Measurements from ENCODE around the gene TRIP13.

Gene TRIP13

DNA sequence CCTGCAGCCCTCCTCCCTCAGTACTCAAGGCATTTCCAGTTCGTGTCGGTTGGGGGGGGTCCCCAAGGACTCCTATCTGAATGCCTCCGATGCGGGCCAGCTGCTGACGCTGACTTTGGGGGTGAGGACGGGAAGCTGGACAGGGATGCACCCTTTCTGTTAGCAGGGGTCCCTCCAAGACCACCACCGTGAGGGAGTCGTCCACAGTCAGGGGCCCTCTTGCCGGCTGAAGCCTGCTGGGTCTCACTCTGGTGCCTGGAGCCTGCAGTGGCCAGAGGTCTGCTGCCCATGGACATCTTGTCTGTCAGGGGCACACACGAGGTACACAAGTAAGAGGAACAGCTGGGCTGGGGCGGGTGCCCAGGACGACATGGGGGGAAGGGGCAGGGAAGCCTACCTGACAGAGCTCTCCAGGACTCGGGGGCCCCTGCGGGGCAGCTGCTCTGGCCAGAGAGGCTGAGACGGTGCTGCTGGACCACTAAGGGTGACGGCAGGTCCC lies 32.8 kb upstream of the TRIP13 start:
- in situ Hi-C loops (cut with MboI; ENCODE audit: low pct_unique_long_range_greater_than_20kb, low sequenced_read_pairs, unreplicated experiment): no loop called here
- no peak for DNase-seq (ENCODE audit: low spot score)
- TF ChIP-seq, protein P1, sequence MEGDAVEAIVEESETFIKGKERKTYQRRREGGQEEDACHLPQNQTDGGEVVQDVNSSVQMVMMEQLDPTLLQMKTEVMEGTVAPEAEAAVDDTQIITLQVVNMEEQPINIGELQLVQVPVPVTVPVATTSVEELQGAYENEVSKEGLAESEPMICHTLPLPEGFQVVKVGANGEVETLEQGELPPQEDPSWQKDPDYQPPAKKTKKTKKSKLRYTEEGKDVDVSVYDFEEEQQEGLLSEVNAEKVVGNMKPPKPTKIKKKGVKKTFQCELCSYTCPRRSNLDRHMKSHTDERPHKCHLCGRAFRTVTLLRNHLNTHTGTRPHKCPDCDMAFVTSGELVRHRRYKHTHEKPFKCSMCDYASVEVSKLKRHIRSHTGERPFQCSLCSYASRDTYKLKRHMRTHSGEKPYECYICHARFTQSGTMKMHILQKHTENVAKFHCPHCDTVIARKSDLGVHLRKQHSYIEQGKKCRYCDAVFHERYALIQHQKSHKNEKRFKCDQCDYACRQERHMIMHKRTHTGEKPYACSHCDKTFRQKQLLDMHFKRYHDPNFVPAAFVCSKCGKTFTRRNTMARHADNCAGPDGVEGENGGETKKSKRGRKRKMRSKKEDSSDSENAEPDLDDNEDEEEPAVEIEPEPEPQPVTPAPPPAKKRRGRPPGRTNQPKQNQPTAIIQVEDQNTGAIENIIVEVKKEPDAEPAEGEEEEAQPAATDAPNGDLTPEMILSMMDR (IDR thresholded peaks at IDR 0.05; ENCODE audit: extremely low read depth, insufficient read depth, missing control alignments): no peak

DNA sequence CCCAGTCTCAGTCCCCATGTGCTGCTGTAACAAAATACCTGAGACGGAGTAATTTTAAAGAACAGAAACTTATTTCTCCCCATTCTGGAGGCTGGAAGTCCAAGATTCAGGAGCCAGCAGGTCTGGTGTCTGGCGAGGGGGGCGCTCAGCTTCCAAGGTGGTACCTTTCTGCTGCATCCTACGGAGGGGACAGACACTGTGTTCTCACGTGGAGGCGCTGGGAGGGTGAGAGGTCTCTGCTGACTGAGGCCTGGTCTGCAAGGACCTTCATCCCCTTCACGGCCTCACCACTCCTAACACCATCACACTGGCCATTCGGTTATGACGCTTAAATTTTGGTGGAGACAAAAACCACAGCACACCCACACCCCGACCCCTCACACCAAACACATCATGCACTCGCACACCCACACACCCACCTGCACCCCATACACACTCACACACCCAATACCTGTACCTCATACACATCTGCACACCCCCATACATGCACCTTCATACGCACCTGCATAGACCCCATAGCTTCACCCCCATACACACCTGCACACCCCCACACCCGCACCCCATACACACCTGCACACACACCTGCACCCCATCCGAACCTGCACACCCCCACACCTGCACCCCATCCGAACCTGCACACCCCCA lies 32.1 kb upstream of the TRIP13 start:
- in situ Hi-C loops (cut with MboI; ENCODE audit: low pct_unique_long_range_greater_than_20kb, low sequenced_read_pairs, unreplicated experiment): no loop called here
- DNase-seq (ENCODE audit: low spot score): no peak
- TF ChIP-seq, protein P1 (IDR thresholded peaks at IDR 0.05; ENCODE audit: extremely low read depth, insufficient read depth, missing control alignments): no peak

DNA sequence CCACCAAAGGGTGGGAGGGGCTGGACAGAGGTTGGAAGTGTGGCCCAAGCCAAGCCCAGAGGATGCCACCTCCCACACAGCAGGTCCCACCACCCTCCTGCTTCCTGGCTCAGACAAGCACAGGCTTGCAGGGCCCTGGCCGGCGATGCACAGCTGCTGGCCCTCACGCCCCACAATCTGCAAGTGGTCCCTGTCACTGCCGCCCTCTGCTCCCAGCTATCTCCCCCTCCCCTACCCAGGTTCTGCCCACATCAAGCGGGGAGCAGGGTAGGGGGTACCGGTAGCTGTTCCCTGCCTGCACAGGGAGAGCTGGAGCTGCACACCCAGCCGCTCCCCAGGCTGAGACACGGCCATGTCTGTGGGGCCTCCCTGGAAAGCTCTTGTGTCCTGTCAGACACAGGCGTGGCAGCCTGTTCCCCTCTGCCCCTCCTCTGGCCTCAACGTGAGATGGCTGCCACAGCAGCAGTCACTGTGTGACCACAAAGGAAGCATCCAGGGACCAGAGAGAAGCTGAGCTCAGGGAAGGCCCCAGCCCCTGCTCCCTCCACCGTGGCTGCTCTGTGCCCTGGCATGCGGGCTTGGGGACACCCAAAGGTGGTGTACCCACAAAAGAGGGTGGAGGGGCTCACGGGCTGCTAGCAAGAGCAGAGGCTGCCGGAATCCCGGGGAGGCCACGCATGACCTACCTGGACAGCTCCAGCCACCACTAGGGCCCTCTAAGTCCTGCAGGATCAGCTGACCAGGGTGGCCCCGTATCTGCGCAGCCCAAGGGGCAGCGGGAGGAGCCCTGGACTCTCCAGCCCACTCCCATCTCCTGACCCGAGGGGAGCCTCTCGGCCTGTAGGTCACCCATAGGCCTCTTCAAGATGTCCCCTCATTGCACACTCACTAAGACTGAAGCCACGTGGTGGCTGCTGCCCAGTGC lies 31.0 kb upstream of the TRIP13 start:
- in situ Hi-C loops (cut with MboI; ENCODE audit: low pct_unique_long_range_greater_than_20kb, low sequenced_read_pairs, unreplicated experiment): no loop called here
- TF ChIP-seq, protein P1 (IDR thresholded peaks at IDR 0.05; ENCODE audit: extremely low read depth, insufficient read depth, missing control alignments): no peak
- DNase-seq (ENCODE audit: low spot score): no peak

DNA sequence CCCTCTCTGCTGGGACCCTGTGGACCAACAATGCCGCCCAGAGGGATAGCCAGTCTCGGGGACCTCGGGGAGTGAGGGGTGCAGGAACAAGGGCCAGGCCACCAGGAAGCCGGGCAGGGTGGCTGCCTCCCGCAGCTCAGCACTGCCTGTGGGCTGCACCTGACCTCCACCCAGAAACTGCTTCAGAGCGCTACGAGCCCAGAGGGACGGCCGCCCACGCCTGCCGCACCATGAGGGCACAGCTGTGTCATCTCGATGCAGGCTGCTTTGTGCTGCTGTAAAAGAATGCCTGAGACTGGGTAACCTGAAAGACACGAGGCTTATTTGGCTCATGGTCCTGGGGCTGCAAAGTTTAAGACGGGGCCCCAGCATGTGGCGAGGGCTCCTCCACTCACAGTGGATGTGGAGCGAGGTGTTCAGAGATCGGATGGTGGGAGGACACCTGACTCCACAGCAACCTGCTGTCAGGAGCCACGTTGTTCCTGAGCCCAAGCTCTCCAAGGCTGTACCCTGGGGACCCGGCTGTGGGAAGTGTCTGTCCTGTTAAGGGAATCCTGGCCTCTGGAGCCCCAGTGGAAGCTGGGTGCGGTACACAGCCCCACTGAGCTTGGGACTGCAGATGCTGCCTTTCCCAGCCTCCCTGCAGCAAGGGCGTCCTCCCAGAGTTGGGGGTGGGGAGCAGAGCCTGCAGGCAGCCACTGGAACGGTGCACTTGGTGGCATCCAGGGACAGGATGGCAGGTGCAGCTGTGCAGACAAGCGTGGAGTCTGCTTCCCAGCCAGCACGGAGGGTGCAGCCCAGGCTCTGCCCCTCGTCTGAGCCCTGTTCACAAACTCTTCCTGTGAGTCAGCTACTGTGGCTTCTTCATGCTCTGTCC lies 30.1 kb upstream of the TRIP13 start:
- no peak for DNase-seq (ENCODE audit: low spot score)
- TF ChIP-seq, protein P1 (IDR thresholded peaks at IDR 0.05; ENCODE audit: extremely low read depth, insufficient read depth, missing control alignments): no peak
- in situ Hi-C loops (cut with MboI; ENCODE audit: low pct_unique_long_range_greater_than_20kb, low sequenced_read_pairs, unreplicated experiment): no loop called here

DNA sequence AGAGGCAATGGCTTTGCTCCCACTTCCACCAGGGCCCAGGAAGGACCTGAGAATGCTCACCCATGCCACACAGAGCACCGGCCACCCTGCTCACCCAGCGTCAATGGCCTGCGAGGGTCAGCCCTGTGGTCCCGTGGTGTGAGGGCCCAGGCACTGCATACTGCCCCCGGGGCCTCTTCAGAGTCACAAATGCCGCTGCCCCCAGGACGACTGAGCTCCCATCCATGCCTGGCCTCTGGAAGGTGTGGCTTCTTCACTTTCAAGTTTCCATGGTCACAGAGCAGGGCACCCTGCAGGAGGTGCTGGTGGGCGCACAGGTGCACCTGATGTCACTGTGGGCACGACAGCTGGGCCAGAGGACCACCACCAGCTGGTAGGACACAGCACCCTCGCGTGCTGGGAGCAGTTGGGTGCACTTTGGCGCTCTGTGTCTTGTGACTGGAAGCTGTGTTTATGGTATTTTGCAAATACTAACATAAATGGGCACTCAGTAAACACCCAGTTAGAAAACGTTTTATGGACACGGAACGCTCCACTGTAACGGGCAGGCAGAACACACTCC lies 29.4 kb upstream of the TRIP13 start:
- TF ChIP-seq, protein P1 (IDR thresholded peaks at IDR 0.05; ENCODE audit: extremely low read depth, insufficient read depth, missing control alignments): no peak
- no peak for DNase-seq (ENCODE audit: low spot score)
- in situ Hi-C loops (cut with MboI; ENCODE audit: low pct_unique_long_range_greater_than_20kb, low sequenced_read_pairs, unreplicated experiment): no loop called here

All from GM13977 (cell line).